ENCODE measurements around the gene OGFOD2. TPM values are rescaled to one million over a fixed set of nuclear protein-coding genes. Genes with fewer than 3 reads are reported as not detected.

Gene OGFOD2
- polyA plus RNA-seq = 22.2 TPM
- long read RNA-seq, donor 1, partial matches to known transcripts = 0 of 4 reads
- long read RNA-seq, donor 1, other reads (novel, unspliced or antisense) = 0 of 4 reads
- long read RNA-seq, donor 2, transcript OGFOD2-201 (7 exons, 1,780 nt) = major isoform, 6 of 6 reads
- long read RNA-seq, donor 2, partial matches to known transcripts = 0 of 6 reads
- long read RNA-seq, donor 2, other reads (novel, unspliced or antisense) = 0 of 6 reads
- long read RNA-seq, donor 3 = 0 reads
- long read RNA-seq, donor 4 = 0 reads
- long read RNA-seq, donor 5, partial matches to known transcripts = 0 of 3 reads
- long read RNA-seq, donor 5, other reads (novel, unspliced or antisense) = 0 of 3 reads
- long read RNA-seq, donor 6, transcript OGFOD2-201 (7 exons, 1,780 nt) = major isoform, 7 of 8 reads
- long read RNA-seq, donor 6, partial matches to known transcripts = 0 of 8 reads
- long read RNA-seq, donor 6, other reads (novel, unspliced or antisense) = 0 of 8 reads
- long read RNA-seq, donor 7 = 0 reads
- long read RNA-seq, donor 8, partial matches to known transcripts = 0 of 4 reads
- long read RNA-seq, donor 8, other reads (novel, unspliced or antisense) = 0 of 4 reads
- long read RNA-seq, donor 9, transcript OGFOD2-201 (7 exons, 1,780 nt) = major isoform, 5 of 5 reads
- long read RNA-seq, donor 9, partial matches to known transcripts = 0 of 5 reads
- long read RNA-seq, donor 9, other reads (novel, unspliced or antisense) = 0 of 5 reads
- long read RNA-seq, donor 10, partial matches to known transcripts = 0 of 3 reads
- long read RNA-seq, donor 10, other reads (novel, unspliced or antisense) = 0 of 3 reads
- long read RNA-seq, donor 11 = 0 reads

DNA sequence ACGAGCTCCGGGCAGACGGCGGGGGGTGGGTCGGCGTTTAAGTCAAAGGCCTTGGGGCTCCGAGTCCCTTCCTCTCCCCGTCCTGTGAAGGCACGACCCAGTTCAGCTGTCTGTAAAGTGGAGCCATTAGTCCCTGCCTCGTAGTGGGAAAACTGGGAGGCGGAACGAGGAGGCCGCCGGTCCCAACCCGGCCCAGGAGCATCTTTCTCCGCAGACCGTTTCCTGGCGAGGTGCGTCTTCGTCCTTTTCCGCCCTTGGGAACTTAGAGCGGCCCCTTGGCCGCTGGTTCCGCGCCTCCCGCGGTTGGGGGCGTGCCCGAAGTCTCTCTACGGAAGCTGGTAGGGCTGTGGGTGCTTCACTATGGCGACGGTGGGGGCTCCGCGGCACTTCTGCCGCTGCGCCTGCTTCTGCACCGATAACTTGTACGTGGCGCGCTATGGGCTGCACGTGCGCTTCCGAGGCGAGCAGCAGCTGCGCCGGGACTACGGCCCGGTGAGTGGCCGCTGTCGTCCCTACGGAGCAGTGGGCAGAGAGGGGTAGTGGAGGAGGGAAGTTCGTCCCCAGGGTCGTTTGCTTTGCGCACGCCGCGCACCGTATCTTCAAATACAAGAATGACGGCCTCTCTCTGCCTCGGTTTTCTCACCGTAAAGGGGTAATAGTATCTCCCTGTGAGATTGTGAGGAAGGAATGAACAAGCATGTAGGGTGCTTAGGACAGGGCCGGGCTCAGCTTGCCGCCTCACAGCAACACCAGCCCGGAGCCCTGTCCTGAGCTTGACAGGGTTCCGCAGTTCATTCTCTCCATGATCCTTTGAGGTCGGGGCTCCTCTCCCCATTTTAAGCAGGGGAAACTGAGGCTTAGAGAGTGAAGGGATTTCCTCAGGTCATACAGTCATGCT, at the start of gene OGFOD2:
OGFOD2 (plus strand) TSS at position 353 of the 898 bp plus-strand sequence; CDS start at position 361, 8 bp downstream.
- Histone ChIP-seq H3K27ac (ENCODE audit: low read length) (peak within 1 kb of the TSS; percentile 98), H3K4me3 (ENCODE audit: low read length) (peak within 1 kb of the TSS; percentile 94), H3K9me3 (ENCODE audit: control insufficient read depth, low read depth, low read length) (no peaks in the 10 kb centered on the region), H3K27me3 (ENCODE audit: control insufficient read depth, insufficient read depth, low read length) (no peaks in the 10 kb centered on the region), H3K36me3 (ENCODE audit: control insufficient read depth, insufficient read depth, low read length) (peaks cover 19% of the 10 kb centered on the region), H3K4me1 (ENCODE audit: control insufficient read depth, insufficient read depth, low read length) (peaks cover 34% of the 10 kb centered on the region)
- no CpG with 5 or more reads among the region's 66 CpGs for WGBS (ENCODE audit: insufficient coverage, low lambda C conversion rate)
- DNase-seq = peak; percentile 86 to 93

GRCh38 chr12:122927756-122928403, 47.2 kb upstream of the OGFOD2 start:
- Histone ChIP-seq H3K27me3 (ENCODE audit: control insufficient read depth, insufficient read depth, low read length) (no peaks in the 10 kb centered on the region), H3K27ac (ENCODE audit: low read length) (no peak overlapping the region), H3K36me3 (ENCODE audit: control insufficient read depth, insufficient read depth, low read length) (no peaks in the 10 kb centered on the region), H3K9me3 (ENCODE audit: control insufficient read depth, low read depth, low read length) (no peaks in the 10 kb centered on the region), H3K4me3 (ENCODE audit: low read length) (no peak overlapping the region), H3K4me1 (ENCODE audit: control insufficient read depth, insufficient read depth, low read length) (no peaks in the 10 kb centered on the region)
- DNase-seq = no peak
- 83% methylated on average over 1 of the region's 11 CpGs for WGBS (ENCODE audit: insufficient coverage, low lambda C conversion rate)

DNA sequence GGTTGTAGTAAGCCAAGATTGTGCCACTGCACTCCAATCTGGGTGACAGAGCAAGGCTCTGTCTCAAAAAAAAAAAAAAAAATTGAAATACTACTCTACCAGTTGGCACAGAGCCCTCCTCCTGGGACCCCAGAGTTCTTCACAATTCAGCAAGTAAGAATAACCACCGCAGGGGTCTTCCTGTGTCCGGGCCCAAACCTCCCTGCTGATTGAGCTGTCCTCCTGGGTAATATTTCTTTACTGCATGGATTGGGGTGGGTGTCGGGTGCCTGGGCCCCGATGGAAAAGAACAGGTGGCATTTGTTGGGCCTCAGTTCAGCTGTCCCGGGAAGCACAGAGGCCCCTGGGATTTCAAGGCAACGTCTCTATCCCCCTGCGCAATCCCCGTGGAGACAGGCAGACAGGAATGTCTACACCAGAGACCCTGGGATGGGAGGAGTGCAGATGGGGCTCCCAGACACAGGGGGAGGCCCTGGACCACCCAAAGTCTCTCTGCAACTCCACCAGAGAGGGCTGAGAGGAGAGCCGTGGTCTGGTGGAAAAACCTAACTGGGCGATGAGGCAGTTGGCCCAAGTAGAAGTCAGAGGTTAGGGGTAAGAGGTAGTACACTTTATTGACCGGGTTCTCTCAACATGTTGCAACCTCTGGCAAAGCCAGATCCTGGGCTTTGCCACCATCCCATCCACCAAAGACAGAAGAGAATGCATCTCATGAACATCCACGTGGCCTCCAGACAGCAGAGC, 46.5 kb upstream of the OGFOD2 start:
- no peaks in the 10 kb centered on the region for H3K4me1 ChIP-seq (ENCODE audit: control insufficient read depth, insufficient read depth, low read length)
- WGBS (ENCODE audit: insufficient coverage, low lambda C conversion rate) = no CpG with 5 or more reads among the region's 12 CpGs
- H3K4me3 ChIP-seq (ENCODE audit: low read length) = no peak overlapping the region
- H3K27me3 ChIP-seq (ENCODE audit: control insufficient read depth, insufficient read depth, low read length) = no peaks in the 10 kb centered on the region
- no peak overlapping the region for H3K27ac ChIP-seq (ENCODE audit: low read length)
- no peaks in the 10 kb centered on the region for H3K9me3 ChIP-seq (ENCODE audit: control insufficient read depth, low read depth, low read length)
- no peaks in the 10 kb centered on the region for H3K36me3 ChIP-seq (ENCODE audit: control insufficient read depth, insufficient read depth, low read length)
- DNase-seq = no peak

GRCh38 chr12:122929148-122929538, 45.9 kb upstream of the OGFOD2 start:
- Histone ChIP-seq H3K36me3 (ENCODE audit: control insufficient read depth, insufficient read depth, low read length) (no peaks in the 10 kb centered on the region), H3K4me3 (ENCODE audit: low read length) (no peak overlapping the region), H3K4me1 (ENCODE audit: control insufficient read depth, insufficient read depth, low read length) (no peaks in the 10 kb centered on the region), H3K27me3 (ENCODE audit: control insufficient read depth, insufficient read depth, low read length) (no peaks in the 10 kb centered on the region), H3K27ac (ENCODE audit: low read length) (no peak overlapping the region), H3K9me3 (ENCODE audit: control insufficient read depth, low read depth, low read length) (no peaks in the 10 kb centered on the region)
- WGBS (ENCODE audit: insufficient coverage, low lambda C conversion rate) = no CpG with 5 or more reads among the region's 14 CpGs
- DNase-seq = no peak

DNA sequence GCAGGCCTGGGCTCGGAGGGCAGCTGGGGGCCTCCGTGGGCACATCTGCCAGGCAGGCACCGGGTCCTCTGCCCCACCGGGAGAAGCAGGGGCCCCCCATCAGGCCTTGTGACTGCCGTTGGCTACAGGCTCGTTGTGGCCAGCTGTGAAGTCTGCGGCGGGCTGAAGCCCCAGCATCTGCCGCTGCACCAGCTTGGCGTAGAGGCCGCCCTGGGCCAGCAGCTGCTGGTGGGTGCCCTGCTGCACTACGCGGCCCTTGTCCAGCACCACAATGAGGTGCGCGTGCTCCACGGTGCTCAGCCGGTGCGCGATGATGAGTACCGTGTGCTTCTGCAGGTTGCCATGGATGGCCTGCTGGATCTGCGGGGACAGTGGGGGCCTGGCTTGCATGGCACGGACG, 45.2 kb upstream of the OGFOD2 start:
- DNase-seq = no peak
- Histone ChIP-seq H3K27ac (ENCODE audit: low read length) (no peak overlapping the region), H3K4me3 (ENCODE audit: low read length) (no peak overlapping the region), H3K27me3 (ENCODE audit: control insufficient read depth, insufficient read depth, low read length) (no peaks in the 10 kb centered on the region), H3K36me3 (ENCODE audit: control insufficient read depth, insufficient read depth, low read length) (no peaks in the 10 kb centered on the region), H3K4me1 (ENCODE audit: control insufficient read depth, insufficient read depth, low read length) (no peaks in the 10 kb centered on the region), H3K9me3 (ENCODE audit: control insufficient read depth, low read depth, low read length) (no peaks in the 10 kb centered on the region)
- WGBS (ENCODE audit: insufficient coverage, low lambda C conversion rate) = no CpG with 5 or more reads among the region's 23 CpGs

- no peak for DNase-seq
- no peaks in the 10 kb centered on the region for H3K36me3 ChIP-seq (ENCODE audit: control insufficient read depth, insufficient read depth, low read length)
- no peaks in the 10 kb centered on the region for H3K4me1 ChIP-seq (ENCODE audit: control insufficient read depth, insufficient read depth, low read length)
- no peaks in the 10 kb centered on the region for H3K9me3 ChIP-seq (ENCODE audit: control insufficient read depth, low read depth, low read length)
- H3K27ac ChIP-seq (ENCODE audit: low read length) = no peak overlapping the region
- WGBS (ENCODE audit: insufficient coverage, low lambda C conversion rate) = no CpG with 5 or more reads among the region's 8 CpGs
- no peaks in the 10 kb centered on the region for H3K27me3 ChIP-seq (ENCODE audit: control insufficient read depth, insufficient read depth, low read length)
- no peak overlapping the region for H3K4me3 ChIP-seq (ENCODE audit: low read length)
Observed at GRCh38 chr12:122932207-122932606, 42.8 kb upstream of the OGFOD2 start.

GRCh38 chr12:122934722-122935121, 40.3 kb upstream of the OGFOD2 start:
- 43% methylated on average over 1 of the region's 3 CpGs for WGBS (ENCODE audit: insufficient coverage, low lambda C conversion rate)
- DNase-seq = no peak
- H3K36me3 ChIP-seq (ENCODE audit: control insufficient read depth, insufficient read depth, low read length) = no peaks in the 10 kb centered on the region
- no peak overlapping the region for H3K27ac ChIP-seq (ENCODE audit: low read length)
- H3K4me3 ChIP-seq (ENCODE audit: low read length) = no peak overlapping the region
- H3K4me1 ChIP-seq (ENCODE audit: control insufficient read depth, insufficient read depth, low read length) = peaks cover 3% of the 10 kb centered on the region
- H3K9me3 ChIP-seq (ENCODE audit: control insufficient read depth, low read depth, low read length) = no peaks in the 10 kb centered on the region
- H3K27me3 ChIP-seq (ENCODE audit: control insufficient read depth, insufficient read depth, low read length) = no peaks in the 10 kb centered on the region

DNA sequence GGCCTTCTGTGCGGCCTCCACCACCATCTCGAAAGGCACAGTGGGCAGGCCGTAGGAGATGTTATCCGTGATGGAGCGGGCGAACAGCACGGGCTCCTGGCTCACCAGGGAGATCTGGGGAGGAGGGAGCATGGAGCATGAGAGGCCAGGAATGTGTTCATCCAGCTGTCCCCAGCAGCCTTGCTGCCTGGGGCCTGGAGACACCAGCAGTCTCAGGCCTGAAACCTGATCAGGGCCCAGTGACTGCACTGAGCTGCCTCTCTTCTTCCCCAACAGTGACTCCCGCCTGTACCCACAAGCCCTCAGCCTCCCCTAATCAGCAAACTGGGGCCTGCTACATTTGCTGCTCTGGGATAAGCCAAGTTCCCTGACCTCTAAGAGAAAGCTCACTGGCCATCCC, 39.7 kb upstream of the OGFOD2 start:
- DNase-seq = no peak
- no CpG with 5 or more reads among the region's 8 CpGs for WGBS (ENCODE audit: insufficient coverage, low lambda C conversion rate)
- H3K27ac ChIP-seq (ENCODE audit: low read length) = no peak overlapping the region
- H3K9me3 ChIP-seq (ENCODE audit: control insufficient read depth, low read depth, low read length) = no peaks in the 10 kb centered on the region
- H3K4me3 ChIP-seq (ENCODE audit: low read length) = no peak overlapping the region
- H3K4me1 ChIP-seq (ENCODE audit: control insufficient read depth, insufficient read depth, low read length) = peaks cover 3% of the 10 kb centered on the region
- no peaks in the 10 kb centered on the region for H3K27me3 ChIP-seq (ENCODE audit: control insufficient read depth, insufficient read depth, low read length)
- no peaks in the 10 kb centered on the region for H3K36me3 ChIP-seq (ENCODE audit: control insufficient read depth, insufficient read depth, low read length)

DNA sequence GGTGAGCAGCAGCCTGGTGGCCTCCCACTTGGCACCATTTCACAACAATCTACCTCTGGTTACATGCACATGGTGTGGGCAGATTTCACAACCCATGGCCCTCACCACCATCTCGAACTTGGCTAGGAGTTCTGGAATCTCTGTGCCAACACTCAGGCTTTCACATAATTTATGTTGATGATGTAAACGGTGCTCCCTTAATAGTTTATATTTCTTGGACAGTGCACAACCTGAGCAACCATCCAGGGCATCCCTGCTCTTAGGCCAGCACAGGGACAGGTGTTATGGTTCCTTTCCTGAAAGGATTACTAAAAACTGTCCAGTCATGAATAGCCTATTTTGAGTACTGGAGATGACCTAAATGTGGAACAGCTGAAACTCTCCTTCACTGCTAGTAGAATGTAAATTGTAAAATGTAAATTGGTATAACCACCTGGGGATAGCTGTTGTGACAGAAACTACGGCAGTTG, 37.4 kb upstream of the OGFOD2 start:
- H3K36me3 ChIP-seq (ENCODE audit: control insufficient read depth, insufficient read depth, low read length) = no peaks in the 10 kb centered on the region
- no peak overlapping the region for H3K4me3 ChIP-seq (ENCODE audit: low read length)
- no peaks in the 10 kb centered on the region for H3K9me3 ChIP-seq (ENCODE audit: control insufficient read depth, low read depth, low read length)
- H3K27me3 ChIP-seq (ENCODE audit: control insufficient read depth, insufficient read depth, low read length) = no peaks in the 10 kb centered on the region
- DNase-seq = no peak
- peaks cover 5% of the 10 kb centered on the region for H3K4me1 ChIP-seq (ENCODE audit: control insufficient read depth, insufficient read depth, low read length)
- no peak overlapping the region for H3K27ac ChIP-seq (ENCODE audit: low read length)
- WGBS (ENCODE audit: insufficient coverage, low lambda C conversion rate) = no CpG with 5 or more reads among the region's 3 CpGs

Data from large intestine (tissue), 12 donors.